Measurements from ENCODE around the gene HSPA4. TPM values are rescaled to one million over a fixed set of nuclear protein-coding genes. Genes with fewer than 3 reads are reported as not detected.

The HSPA4 gene
- total RNA-seq, 4 donors from 2014 or later, result 32.8 to 48.3 (median 45.4) TPM

DNA sequence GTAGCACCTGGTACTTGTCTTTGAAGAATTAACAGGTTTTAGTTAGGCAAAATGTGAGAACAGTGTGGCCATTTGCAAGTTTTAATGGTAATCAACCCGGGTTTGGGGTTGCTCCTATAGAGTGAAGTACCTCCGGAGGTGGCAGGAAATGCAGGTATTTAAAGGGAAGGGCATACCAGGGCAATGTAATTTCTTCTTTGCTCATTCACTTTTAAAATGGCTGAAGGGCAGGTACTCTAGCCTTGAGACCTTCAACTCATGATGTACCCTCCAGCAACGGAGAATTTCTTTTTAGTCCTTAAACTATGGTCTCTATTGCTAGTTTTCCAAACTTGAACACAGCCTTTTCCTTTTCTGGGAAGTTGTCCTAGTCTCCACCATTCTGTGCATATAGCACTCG lies 1.3 kb upstream of the HSPA4 start:
- no peaks in the 10 kb centered on the region for H3K9me3 ChIP-seq
- peak overlapping the region; percentile 97 to 98 (median 98) for H3K27ac ChIP-seq
- no peaks in the 10 kb centered on the region for H3K27me3 ChIP-seq
- H3K4me1 ChIP-seq, result peaks cover 0 to 40% (median 22%) of the 10 kb centered on the region in 4 donors
- H3K36me3 ChIP-seq, result no peaks in the 10 kb centered on the region
- DNase-seq (ENCODE audit: low spot score in 2 of 2), result no peak
- WGBS, 2 donors, result 39 to 45% methylated on average over 4 of the region's 4 CpGs
- peak overlapping the region in 3 of 4 donors; percentile 94 to 97 (median 95) for H3K4me3 ChIP-seq
- TF ChIP-seq EP300 (IDR thresholded peaks at IDR 0.05) (no peak), POLR2A (IDR thresholded peaks at IDR 0.05) (no peak)
- TF ChIP-seq, protein P1, sequence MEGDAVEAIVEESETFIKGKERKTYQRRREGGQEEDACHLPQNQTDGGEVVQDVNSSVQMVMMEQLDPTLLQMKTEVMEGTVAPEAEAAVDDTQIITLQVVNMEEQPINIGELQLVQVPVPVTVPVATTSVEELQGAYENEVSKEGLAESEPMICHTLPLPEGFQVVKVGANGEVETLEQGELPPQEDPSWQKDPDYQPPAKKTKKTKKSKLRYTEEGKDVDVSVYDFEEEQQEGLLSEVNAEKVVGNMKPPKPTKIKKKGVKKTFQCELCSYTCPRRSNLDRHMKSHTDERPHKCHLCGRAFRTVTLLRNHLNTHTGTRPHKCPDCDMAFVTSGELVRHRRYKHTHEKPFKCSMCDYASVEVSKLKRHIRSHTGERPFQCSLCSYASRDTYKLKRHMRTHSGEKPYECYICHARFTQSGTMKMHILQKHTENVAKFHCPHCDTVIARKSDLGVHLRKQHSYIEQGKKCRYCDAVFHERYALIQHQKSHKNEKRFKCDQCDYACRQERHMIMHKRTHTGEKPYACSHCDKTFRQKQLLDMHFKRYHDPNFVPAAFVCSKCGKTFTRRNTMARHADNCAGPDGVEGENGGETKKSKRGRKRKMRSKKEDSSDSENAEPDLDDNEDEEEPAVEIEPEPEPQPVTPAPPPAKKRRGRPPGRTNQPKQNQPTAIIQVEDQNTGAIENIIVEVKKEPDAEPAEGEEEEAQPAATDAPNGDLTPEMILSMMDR (IDR thresholded peaks at IDR 0.05), result no peak

DNA sequence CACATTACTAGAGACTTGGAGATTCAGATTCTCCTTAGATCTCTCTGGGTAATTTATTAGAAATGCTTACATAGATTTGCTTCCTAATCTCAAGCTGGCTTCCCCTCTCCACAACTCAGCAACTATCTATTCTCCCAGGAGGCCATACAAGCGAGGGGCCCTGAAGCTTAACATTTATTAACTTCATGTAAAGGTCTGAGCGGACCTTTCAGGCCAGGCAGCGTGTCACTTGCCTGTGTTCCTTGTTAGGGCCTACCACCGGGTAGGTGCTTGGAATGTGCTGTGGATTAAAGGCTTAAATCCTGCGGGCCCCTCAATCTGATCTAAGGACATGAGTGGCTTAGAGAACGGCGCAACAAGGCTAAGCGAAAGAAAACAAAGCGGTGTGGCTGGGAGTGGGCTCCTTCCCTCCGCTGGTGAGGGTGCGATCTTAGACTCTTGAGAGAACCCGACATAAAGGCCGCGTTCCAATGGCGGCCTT lies 712 bp upstream of the HSPA4 start:
- Histone ChIP-seq H3K4me3 (peak overlapping the region; percentile 93 to 97 (median 94)), H3K4me1 (peaks cover 0 to 45% (median 22%) of the 10 kb centered on the region in 4 donors), H3K36me3 (no peaks in the 10 kb centered on the region), H3K9me3 (no peaks in the 10 kb centered on the region), H3K27ac (peak overlapping the region; percentile 97 to 98 (median 98)), H3K27me3 (no peaks in the 10 kb centered on the region)
- peak in 1 of 2 donors; percentile 10 for DNase-seq (ENCODE audit: low spot score in 2 of 2)
- TF ChIP-seq, protein P1 (IDR thresholded peaks at IDR 0.05), result no peak
- no peak for TF ChIP-seq EP300 (IDR thresholded peaks at IDR 0.05)
- no peak for TF ChIP-seq POLR2A (IDR thresholded peaks at IDR 0.05)
- WGBS, 2 donors, result 3 to 7% methylated on average over 15 of the region's 15 CpGs

DNA sequence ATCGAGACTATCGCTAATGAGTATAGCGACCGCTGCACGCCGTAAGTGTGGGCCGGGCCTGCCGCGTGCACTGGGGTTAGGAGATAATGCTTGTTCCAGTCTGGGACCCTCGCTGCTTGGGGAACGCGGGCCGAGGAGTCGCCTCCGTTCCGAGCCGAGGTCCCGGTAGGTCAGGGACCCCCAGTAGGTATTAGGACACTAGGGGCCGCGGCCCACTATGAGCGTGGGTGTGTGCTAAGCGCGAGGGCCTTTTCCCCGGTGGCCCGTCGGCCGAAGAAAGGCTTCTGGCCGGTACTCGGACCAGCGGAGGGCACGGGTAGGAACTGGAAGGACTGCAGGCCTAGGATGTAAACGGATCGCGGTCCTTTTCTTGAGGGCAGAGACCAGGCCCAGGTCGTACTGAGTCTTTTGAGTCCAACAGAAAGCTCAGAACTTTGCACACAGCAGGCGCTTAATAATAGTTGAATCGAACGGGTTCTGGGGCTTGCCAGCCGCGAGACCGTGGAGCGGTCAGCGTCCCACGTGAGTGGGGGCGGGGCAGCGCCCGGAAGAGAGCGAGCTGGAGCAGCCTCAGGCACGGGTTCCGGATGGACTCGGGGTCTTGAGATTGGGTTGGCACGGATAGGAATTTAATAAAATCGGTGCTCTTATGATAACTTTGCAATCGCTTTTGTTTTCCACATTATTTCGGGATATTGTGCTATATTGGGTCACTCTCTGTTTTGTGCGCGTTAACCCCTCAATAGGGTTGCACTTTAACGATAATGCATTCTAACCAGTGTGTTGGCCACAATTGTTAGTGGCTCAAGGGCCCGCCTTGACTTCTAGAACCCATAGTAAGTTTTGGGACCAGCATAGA lies 733 bp downstream of the HSPA4 start:
- peak in 1 of 2 donors; percentile 33 for DNase-seq (ENCODE audit: low spot score in 2 of 2)
- no peaks in the 10 kb centered on the region for H3K27me3 ChIP-seq
- 1 to 2% methylated on average over 37 of the region's 59 CpGs for WGBS, 2 donors

DNA sequence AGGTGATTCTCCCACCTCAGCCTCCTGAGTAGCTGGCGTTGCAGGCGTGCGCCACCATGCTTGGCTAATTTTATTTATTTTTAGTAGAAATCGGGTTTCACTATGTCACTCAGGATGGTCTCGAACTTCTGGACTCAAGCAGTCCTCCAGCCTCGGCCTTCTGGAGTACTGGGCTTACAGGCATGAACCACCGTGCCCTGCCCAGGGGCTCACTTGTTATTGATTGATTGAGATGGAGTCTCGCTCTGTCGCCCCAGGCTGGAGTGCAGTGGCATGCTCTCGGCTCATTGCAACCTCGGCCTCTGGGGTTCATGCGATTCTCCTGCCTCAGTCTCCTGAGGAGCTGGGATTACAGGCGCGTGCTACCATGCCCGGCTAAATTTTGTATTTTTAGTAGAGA lies 1.6 kb downstream of the HSPA4 start:
- WGBS, 2 donors, result 93% methylated on average over 15 of the region's 15 CpGs

More for the DNA sequence above, 733 bp downstream of the HSPA4 start:
- Histone ChIP-seq H3K4me3 (peak overlapping the region; percentile 93 to 97 (median 94)), H3K27ac (peak overlapping the region; percentile 97 to 98 (median 98)), H3K4me1 (peaks cover 0 to 58% (median 22%) of the 10 kb centered on the region in 4 donors), H3K36me3 (no peaks in the 10 kb centered on the region), H3K9me3 (no peaks in the 10 kb centered on the region)
- TF ChIP-seq EP300 (IDR thresholded peaks at IDR 0.05) (no peak), POLR2A (IDR thresholded peaks at IDR 0.05) (no peak)
- TF ChIP-seq, protein P1 (IDR thresholded peaks at IDR 0.05), result no peak

DNA sequence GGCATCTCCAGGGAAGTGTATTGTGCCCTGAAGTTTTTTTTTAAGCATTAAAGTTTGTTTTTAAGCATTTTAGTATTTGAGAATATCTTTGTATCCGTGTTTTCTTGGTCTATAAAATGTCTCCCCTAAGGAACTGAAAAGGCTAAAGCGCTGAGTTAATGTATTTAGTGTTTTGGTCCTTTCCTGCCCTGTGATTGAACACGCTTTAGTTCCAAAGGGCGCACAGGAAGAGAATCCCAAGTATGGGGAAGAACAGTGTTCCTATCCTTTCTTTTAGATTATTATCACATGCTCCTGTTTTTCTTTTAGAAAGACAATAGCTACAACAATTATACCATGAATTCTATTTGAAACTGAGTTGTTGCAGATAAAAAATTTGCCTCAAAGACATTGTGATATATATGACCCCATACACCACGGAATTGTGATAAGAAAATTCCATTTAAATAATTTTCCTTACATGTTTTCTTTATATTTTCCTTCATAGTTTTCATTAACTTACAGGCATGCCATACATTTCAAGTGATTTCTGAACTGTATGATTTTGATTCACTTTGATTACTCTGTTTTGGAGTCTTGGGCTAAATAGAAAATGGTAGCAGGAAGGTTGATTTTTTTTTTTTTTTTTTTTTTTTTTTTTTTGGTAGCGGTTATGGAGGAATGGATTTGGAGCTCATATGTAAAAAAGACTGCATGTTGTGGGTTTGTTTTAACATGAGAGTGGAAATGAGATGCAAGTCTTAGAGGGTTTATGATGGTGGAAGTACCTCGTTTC lies 3.1 kb downstream of the HSPA4 start:
- WGBS, 2 donors, result 92% methylated on average over 7 of the region's 7 CpGs
- H3K27me3 ChIP-seq, result no peaks in the 10 kb centered on the region

More for the DNA sequence above, 1.6 kb downstream of the HSPA4 start:
- no peak for DNase-seq (ENCODE audit: low spot score in 2 of 2)
- Histone ChIP-seq H3K4me1 (peaks cover 0 to 65% (median 22%) of the 10 kb centered on the region in 4 donors), H3K27ac (peak overlapping the region in 1 of 4 donors; percentile 98), H3K4me3 (peak overlapping the region in 2 of 4 donors; percentile 94 to 97), H3K36me3 (no peaks in the 10 kb centered on the region), H3K9me3 (no peaks in the 10 kb centered on the region), H3K27me3 (no peaks in the 10 kb centered on the region)
- TF ChIP-seq POLR2A (IDR thresholded peaks at IDR 0.05), result no peak

More for the DNA sequence above, 3.1 kb downstream of the HSPA4 start:
- Histone ChIP-seq H3K4me1 (peaks cover 0 to 69% (median 22%) of the 10 kb centered on the region in 4 donors), H3K4me3 (no peak overlapping the region), H3K36me3 (no peaks in the 10 kb centered on the region), H3K9me3 (no peaks in the 10 kb centered on the region), H3K27ac (no peak overlapping the region)
- no peak for TF ChIP-seq POLR2A (IDR thresholded peaks at IDR 0.05)
- TF ChIP-seq, protein P1 (IDR thresholded peaks at IDR 0.05), result no peak
- TF ChIP-seq EP300 (IDR thresholded peaks at IDR 0.05), result no peak
- no peak for DNase-seq (ENCODE audit: low spot score in 2 of 2)
